Activated CD4-positive, alpha-beta T cell treated with anti-CD3 and anti-CD28 coated beads for 48 hours (primary cell): ENCODE data around the gene OR1N1.
"Not testable (repeated sequence)": the region's sequence is repeated elsewhere in the genome, so short reads cannot be mapped to it uniquely, and the experiment has no call there.

Experiments used
- DNase-seq: peaks from one replicate; pipeline ENCODE4 v3.0.0-alpha.2; 2020

The OR1N1 gene

GRCh38 chr9:122527193-122527592 lies at the start of gene OR1N1:
TSS of gene OR1N1 (minus strand) at chr9:122527293. CDS start at chr9:122527293, 0 bp downstream.
- no peak for DNase-seq

- no peak for DNase-seq
These were observed 45.4 kb upstream of the OR1N1 start for GRCh38 chr9:122572456-122572855.

DNA sequence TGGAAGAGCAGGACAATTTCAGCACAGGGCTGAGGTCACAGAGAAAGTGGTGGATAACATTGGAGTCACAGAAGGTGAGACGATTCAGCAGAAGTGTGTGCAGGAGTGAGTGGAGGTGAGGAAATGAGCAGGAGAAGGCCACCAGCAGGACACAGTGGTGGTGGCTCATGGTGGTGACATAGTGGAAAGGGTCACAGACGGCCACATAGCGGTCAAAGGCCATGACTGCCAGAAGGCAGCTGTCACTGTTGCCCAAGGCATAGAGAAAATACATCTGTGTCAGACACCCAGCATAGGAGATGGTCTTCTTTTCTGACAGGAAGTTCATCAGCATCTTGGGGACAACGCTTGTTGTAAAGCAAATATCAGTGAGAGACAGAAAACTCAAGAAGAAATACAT lies 40.8 kb upstream of the OR1N1 start:
- no peak for DNase-seq

DNA sequence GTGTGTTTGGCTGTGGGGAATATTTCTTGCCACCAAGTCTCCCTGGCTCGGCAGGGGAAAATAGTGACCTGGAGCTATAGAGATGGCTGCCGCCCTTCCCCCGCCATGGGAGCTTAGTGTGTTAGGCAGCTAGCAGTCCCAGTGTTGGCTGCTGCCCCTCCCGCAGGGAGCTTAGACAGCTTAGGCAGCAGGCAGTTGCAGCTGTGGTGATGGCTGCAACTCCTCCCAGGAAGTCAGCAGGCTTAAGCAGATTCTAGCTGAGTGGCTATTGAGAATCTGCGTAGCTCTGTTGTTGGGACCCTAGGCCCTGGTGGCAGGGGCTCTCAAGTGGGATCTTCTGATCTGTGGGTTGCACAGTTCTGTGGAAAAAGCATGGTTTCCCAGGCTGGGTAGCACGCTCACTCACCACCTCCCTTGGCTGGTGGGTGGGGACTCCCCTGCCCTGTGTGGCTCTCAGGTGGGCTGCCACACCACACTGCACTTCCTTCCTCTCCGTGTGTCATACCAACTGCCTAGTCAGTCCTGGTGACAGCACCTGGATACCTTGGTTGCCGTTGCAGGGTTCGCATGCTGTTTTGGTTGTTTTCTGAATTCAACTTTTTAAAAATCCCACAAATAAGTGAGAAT lies 35.2 kb upstream of the OR1N1 start:
- no peak for DNase-seq

- DNase-seq: no peak
These were observed 34.4 kb upstream of the OR1N1 start for GRCh38 chr9:122561446-122561845.

DNA sequence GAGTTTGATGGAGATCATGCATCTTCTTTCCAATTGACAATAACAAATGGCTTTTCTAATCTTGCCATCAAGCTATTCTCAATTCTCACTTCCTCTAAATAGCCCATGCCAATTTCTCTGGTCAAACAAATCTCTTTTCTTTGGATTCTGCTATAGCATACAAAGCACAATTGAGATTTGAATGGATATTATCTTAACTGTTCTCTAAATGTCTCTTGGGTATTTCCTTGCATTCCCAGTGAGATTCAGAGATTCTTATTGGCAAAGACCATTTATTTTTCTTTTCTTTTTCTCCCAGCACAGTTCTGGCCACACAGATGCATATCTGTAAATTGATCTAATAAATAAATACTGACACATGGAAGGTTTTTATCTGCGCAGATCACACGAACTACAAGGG lies 25.7 kb upstream of the OR1N1 start, which contains the start of gene OR1N2:
Gene OR1N2 (plus strand): TSS at position 301 of the 400 bp plus-strand sequence. CDS start 100 bp downstream, outside the sequence.
- no peak for DNase-seq

GRCh38 chr9:122551371-122551770 lies 24.3 kb upstream of the OR1N1 start:
- DNase-seq: no peak

- no peak for DNase-seq
These were observed 19.1 kb upstream of the OR1N1 start for GRCh38 chr9:122546196-122546595.

GRCh38 chr9:122538757-122539156 lies 11.7 kb upstream of the OR1N1 start:
- no peak for DNase-seq

GRCh38 chr9:122537066-122537465 lies 10.0 kb upstream of the OR1N1 start:
- not testable (repeated sequence) for DNase-seq

DNA sequence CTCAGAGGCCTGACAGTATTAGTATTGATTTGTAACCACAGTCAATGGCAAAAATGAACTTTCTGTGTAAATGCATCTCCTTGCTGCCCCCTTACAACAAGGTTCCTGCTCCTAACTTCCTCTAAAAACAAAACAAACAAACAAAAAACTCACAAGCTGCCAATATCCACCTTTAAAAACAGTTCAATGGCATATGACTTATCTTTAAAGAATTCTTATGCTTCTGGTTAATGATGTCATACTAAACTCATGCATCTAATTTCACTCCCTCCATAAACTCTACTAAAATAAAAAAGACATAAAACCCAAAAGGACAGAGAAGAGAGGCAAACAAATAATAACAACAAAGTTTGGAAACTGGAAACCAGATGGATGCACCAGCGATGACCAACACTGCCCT lies 9.0 kb upstream of the OR1N1 start:
- DNase-seq: no peak

GRCh38 chr9:122531157-122531556 lies 4.1 kb upstream of the OR1N1 start:
- DNase-seq: not testable (repeated sequence)

- peak; percentile 39 for DNase-seq
These were observed 491 bp downstream of the OR1N1 start for GRCh38 chr9:122526602-122527001.

DNA sequence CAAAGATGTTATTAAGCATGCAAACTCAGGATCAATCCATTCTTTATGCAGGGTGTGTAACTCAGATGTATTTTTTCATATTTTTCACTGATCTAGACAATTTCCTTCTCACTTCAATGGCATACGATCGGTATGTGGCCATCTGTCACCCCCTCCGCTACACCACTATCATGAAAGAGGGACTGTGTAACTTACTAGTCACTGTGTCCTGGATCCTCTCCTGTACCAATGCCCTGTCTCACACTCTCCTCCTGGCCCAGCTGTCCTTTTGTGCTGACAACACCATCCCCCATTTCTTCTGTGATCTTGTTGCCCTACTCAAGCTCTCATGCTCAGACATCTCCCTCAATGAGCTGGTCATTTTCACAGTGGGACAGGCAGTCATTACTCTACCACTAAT lies 7.7 kb downstream of the OR1N1 start:
- DNase-seq: no peak

GRCh38 chr9:122518841-122519240 lies 8.3 kb downstream of the OR1N1 start, which contains the start of gene OR1J4:
TSS of gene OR1J4 (plus strand) at chr9:122519141. CDS start at chr9:122519141, 0 bp downstream.
- DNase-seq: no peak

DNA sequence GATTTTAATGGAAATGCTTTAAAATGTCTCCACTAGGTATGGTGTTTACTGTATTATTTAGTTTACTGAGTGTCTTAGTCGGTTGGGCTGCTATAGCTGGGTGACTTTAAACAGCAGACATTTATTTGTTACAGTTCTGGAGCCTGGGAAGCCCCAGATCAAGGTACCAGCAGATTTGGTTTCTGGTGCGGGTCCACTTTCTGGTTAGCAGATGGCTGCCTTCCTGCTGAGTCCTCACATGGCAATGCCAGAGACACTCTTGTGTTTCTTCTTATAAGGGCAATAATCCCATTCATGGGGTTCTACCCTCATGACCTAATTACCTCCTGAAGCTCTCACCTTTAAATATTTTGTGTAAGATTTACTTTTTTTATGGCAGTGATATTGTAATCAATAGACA lies 8.9 kb downstream of the OR1N1 start:
- DNase-seq: no peak

DNA sequence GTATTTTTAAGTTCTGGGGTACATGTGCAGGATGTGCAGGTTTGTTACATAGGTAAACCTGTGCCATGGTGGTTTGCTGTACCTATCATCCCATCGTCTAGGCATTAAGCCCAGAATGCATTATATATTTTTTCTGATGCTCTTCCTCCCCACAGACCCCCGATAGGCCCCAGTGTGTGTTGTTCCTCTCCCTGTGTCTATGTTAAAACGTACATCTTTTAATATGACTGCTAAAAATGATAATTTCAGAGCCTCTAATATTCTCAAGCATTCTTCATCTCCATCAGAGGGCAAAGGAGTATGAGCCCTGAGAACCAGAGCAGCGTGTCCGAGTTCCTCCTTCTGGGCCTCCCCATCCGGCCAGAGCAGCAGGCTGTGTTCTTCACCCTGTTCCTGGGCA lies 16.6 kb downstream of the OR1N1 start, which contains the start of gene OR1J2:
Gene OR1J2 (plus strand): TSS at position 301 of the 400 bp plus-strand sequence. CDS start 0 bp downstream, at position 301.
- DNase-seq: no peak

DNA sequence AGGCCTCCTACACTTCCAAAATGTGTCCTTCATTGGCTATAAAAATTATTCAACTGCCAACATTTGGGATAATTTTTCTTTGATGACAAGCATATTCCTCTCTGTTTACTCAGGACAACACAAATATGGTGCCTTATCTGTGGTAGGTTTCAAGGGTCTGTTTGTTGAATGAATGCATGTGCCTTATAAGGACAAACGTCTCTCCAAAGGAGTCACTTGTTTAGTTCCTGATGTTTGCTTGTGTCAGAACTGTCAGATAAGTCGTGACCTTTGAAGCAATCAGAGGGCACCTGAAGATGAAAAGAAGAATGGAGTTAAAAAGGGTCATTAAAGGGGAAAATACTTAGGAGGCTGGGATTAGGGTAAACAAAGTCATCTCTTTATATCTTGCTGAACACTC lies 20.1 kb downstream of the OR1N1 start:
- DNase-seq: no peak

DNA sequence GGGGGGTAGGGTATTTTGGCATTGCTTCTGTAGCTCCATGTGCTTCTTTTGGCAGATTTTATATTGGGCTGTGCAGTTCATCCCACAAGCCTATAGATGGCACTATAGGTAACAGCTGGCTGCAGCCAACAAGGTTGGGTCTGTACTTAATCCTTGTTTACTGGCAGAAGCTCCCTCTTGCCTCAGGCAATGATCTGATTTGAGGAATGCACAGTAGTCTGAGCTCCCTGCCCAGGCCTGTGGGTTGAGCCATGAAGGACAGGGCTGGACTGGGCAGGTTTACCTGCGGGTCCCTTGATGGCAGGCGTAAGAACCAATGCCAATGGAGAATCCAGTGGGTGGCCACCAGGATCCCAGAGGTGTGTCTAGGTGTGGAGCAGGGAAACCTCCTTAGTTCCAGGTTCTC lies 28.2 kb downstream of the OR1N1 start:
- peak; percentile 16 for DNase-seq

DNA sequence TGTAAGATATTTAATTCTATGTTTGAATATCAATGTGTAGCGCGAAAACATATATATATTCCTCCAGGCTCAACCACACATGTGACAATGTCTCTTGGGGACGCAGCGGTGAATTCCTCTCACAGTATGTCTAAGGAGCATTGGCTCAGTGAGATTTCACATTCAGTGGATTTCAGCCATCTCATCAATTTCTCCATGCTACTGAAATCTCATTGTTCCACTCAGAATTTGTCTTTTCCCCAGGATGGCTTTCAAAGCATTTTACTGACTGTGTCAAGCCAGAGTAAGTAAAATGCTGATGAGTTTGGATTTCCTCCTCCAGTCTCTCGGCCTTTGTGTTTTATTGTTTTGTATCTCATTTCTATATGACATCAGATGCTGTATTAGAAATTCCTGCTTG lies 48.0 kb downstream of the OR1N1 start:
- no peak for DNase-seq

GRCh38 chr9:122477826-122478225 lies 49.3 kb downstream of the OR1N1 start, which contains the start of gene OR1J1:
TSS of gene OR1J1 (minus strand) at chr9:122477926. CDS start at chr9:122477926, 0 bp downstream.
- no peak for DNase-seq

DNA sequence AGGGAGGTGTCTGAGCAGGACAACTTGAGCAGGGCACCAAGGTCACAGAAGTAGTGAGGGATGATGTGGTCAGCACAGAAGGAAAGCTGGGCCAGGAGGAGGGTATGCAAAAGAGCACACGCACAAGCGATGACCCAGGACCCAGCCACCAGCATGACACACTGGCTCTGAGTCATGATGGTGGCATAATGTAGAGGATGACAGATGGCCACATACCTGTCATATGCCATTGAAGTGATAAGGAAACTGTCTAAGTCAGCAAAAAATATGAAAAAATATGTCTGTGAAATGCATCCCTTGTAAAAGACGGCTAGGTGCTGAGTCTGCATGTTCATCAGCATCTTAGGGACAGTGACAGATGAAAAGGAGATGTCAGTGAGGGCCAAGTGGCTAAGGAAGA lies 49.7 kb downstream of the OR1N1 start:
- DNase-seq: no peak
